T1000 (cell line): ENCODE results near the gene C1orf21.
A peak's percentile ranks its signal among the peaks of the same experiment; 100 is the strongest.

Experiments
- DNase-seq: peaks from one replicate; lab custom pipeline; 2025; ENCODE audit warnings: mixed read lengths; lab: John Stamatoyannopoulos, UW

C1orf21 gene

DNA sequence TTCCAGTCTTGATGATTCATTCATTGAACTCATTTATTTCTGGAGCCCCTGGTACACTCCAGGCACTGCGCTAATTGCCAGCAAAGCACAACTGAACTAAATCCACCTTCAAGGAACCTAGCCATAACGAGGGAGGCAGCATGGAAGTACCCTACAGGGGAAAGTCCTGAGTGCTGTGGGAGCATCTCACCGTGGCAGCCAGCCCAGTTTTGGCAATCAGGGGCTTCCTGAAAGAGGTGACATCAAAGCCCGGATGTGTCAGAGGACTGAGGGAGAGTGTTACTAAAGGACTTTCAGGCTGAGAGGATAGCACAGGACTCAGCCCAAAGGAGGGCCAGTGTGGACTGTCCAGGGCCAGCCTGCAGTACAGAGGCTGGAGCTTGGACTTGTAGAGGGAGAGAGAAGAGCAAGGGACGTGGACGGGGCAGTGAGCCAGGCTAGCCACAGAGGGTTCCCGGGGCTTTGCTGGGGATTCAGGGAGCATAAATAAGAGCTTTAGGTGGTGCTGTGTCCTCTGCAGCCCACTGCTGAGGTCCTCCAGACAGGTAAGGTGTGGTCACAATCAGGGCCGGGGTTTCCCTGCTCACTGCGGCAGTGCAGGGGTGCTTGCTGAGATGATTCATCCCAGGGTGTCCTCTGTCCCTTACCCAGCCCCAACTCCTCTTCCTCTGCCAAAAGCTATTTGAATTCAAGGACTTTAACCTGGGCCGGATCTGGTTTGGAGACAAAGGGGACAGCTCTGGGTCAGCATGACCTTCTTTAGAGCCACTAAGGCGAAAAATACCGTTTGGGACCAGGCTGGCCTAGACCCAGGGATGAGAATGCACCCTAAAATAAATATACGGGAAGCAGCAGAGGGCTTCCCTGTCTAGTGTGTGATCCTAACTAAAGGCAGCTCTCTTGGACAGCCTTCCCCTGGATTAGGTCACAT is 239.5 kb downstream of the C1orf21 start:
- no peak for DNase-seq

DNA sequence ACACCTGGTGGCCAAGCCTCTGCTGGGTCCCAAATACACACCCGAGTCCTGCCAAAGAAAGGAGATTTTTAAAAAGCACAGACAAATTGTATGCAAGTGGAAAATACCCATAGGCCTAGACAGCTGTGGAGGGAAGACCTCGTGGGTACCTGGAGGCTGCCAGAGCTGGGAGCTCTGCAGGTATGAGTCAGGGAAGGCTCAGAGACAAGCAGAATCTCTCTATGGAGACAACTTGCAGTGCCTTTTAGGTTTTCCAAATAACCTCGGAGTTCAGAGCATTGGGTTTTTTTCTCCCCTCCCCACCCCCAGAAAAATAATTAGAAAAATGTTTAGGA is 240.1 kb downstream of the C1orf21 start:
- no peak for DNase-seq

- DNase-seq = no peak
Observed at GRCh38 chr1:184629266-184629665, 242.4 kb downstream of the C1orf21 start.

DNA sequence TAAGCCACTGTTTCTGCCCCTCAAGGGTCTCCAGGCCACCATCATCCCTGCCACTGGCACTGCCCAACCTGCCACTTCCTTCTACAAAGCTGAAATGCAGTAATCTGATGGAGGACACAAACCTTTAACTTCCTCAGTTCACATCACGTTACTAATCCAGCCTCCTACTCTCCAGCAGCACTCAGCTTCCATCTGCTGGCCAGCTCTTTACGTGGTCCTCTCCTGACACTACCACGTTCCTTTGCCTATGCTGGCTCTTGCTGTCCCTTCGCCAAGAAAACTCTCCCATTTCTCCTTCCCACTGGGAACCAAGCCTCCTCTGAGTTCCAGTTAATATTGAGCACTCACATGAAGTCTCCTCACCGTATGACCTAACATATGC is 243.8 kb downstream of the C1orf21 start:
- DNase-seq = no peak

DNA sequence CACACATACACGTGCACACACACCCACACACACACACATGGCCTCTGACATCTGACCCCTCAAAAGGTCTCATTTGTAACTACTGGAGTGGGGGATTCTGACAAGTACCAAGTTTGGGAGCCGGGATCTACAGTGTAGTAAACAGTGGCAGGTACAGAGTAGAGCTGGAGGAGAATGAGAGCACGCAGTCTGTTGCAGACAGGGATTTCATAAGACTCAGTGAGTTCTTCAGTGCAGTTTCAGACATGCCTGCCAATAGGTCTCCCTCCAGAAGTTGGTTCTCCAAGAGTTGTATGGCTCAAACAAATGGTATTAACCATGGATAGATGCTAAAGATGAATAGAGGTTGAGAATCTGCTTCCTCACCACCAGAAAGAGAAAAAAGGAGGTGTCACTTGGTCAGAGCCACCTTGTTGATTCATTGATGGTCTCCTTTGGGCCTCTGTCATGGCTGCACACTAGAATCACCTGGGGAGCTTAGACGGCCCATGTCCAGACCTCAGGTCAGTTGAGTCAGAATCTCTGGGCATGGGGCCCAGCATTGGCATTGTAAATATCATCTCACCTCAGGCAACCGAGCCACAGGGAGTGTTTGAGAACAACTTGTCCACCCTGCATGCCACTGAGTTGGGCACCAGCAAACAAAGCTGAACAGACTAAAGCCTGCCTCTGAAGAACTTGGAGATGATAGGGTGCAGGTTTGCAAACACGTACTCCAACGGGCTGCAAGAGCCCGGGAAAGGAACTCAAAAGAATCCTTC is 245.8 kb downstream of the C1orf21 start:
- peak; percentile 11 for DNase-seq

GRCh38 chr1:184633785-184634184 is 247.0 kb downstream of the C1orf21 start:
- no peak for DNase-seq

- no peak for DNase-seq
Observed at GRCh38 chr1:184634296-184634695, 247.5 kb downstream of the C1orf21 start.

- no peak for DNase-seq
Observed at GRCh38 chr1:184635347-184635979, 248.6 kb downstream of the C1orf21 start.

GRCh38 chr1:184635980-184636431 is 249.2 kb downstream of the C1orf21 start:
- DNase-seq = no peak

GRCh38 chr1:184637664-184638240 is 250.9 kb downstream of the C1orf21 start:
- DNase-seq = no peak

GRCh38 chr1:184639205-184639604 is 252.4 kb downstream of the C1orf21 start:
- no peak for DNase-seq

- no peak for DNase-seq
Observed at GRCh38 chr1:184640505-184640904, 253.7 kb downstream of the C1orf21 start.

DNA sequence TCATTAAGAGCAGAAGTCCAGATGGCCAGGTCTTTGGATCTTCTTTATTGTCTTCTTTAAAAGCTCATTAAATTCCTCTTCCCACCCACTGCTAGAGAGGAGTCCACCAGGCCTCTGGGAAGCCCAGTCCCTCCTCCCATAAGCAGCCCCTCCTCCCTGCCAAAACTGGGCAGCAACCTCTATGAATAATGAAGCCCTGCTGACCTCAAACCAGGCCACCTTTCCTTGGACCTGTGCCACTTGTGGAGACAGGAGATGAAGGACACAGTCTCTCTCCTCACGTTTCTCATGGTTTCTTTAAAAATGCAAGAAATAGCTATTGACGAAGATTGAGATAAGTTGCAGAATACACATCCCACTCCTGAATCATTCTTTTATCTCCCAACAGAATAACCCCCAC is 255.1 kb downstream of the C1orf21 start:
- no peak for DNase-seq

GRCh38 chr1:184643661-184644060 is 256.8 kb downstream of the C1orf21 start:
- DNase-seq = no peak

- no peak for DNase-seq
Observed at GRCh38 chr1:184644771-184645170, 257.9 kb downstream of the C1orf21 start.

DNA sequence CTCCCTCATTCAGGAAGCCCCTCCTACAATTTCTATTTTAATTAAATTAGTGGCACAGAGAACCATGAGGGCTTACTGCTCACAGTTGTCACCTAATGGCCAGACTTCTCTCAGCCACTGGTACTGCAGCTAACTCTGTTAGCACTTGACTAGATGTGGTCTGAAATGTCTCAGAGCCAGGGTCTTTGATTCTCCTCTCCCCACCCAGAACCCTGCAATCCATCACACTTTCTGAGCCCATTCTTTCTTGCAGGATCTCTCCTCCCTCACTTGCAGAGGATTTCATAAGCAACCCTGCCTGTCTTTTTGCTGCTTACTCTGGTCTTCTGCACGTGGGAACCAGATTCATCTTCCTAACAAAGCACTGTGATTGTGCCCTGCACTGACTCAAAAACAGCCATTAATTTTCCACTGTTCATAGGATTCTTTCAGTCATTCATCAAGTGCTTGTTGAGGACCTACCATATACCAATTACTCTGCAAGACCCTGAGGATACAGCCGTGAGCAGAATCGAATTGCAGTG is 259.4 kb downstream of the C1orf21 start:
- no peak for DNase-seq

- no peak for DNase-seq
Observed at GRCh38 chr1:184646824-184647223, 260.0 kb downstream of the C1orf21 start.

- no peak for DNase-seq
Observed at GRCh38 chr1:184647471-184647870, 260.6 kb downstream of the C1orf21 start.

- DNase-seq = no peak
Observed at GRCh38 chr1:184648160-184648855, 261.5 kb downstream of the C1orf21 start.

DNA sequence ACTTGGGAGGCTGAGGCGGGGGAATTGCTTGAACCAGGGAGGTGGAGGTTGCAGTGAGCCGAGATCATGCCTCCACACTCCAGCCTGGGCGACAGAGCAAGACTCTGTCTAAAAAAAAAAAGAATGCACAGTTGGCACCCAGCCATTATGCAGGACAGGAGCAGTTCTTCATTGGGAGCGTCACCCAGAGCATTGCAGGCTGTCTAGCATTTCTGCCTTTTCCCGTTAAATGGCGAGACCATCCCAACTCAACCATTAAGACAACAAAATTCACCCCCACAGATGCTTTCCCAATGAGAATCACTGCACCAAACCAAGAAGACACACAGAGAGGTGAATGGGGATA is 262.0 kb downstream of the C1orf21 start:
- no peak for DNase-seq

DNA sequence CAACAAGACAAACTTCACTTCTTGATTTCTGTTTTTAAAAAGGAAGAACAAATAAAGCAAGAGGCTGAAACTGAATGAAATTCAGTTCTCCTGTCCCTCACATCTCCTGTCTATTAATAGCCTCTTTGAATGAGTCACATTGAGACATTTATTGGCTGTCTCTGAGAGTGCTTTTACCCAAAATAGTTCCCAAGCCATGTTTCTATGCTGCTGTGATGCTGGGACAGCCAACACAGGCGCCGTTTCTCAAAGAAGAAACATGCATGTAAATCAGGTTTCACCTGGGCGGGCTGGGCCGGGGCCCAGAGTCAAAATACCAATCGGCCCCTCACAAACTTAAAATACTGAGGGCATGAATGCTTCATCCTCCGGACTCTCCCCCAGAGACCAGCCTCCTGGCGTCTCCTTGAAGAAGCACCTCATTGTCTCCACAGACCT is 262.6 kb downstream of the C1orf21 start:
- no peak for DNase-seq
